Anterior cingulate cortex (tissue), 58 donors: ENCODE data around the gene TMEM131L.
"Not testable (repeated sequence)": the region's sequence is repeated elsewhere in the genome, so short reads cannot be mapped to it uniquely, and the experiment has no call there.

ENCODE experiments used
- DNase-seq, 58 donors: peaks; one replicate each; lab custom pipeline; 2025; lab: John Stamatoyannopoulos, UW

Gene TMEM131L

DNA sequence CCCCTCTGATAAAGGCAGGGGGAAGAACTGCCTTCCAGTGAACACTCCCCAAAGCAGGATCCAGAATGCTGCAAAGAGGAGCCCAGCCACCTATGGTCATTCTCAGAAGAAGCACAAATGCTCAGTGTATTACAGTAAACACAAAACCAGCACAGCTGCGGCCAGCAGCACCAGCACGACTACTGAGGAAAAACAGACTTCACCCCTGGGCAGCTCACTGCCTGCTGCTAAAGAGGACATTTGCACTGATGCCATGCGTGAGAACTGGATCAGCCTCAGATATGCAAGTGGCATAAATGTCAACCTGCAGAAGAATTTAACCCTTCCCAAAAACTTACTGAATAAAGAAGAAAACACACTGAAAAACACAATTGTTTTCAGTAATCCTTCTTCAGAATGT is 137.7 kb downstream of the TMEM131L start:
- DNase-seq: peak in 1 of 58 donors; percentile 6

DNA sequence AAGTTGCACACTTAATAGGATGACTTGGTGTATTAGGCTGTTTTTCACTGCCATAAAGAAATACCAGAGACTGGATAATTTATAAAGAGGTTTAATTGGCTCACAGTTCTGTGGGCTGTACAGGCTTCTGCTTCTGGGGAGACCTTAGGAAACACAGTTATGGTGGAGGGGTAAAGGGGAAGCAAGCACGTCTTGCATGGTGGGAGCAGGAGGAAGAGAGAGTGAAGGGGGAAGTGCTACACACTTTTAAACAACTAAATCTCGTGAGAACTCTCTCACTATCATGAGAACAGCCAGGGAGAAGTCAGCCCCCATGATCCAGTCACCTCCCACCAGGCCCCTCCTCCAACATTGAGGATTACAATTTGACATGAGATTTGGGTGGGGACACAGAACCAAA is 142.9 kb downstream of the TMEM131L start:
- not testable (repeated sequence) for DNase-seq

DNA sequence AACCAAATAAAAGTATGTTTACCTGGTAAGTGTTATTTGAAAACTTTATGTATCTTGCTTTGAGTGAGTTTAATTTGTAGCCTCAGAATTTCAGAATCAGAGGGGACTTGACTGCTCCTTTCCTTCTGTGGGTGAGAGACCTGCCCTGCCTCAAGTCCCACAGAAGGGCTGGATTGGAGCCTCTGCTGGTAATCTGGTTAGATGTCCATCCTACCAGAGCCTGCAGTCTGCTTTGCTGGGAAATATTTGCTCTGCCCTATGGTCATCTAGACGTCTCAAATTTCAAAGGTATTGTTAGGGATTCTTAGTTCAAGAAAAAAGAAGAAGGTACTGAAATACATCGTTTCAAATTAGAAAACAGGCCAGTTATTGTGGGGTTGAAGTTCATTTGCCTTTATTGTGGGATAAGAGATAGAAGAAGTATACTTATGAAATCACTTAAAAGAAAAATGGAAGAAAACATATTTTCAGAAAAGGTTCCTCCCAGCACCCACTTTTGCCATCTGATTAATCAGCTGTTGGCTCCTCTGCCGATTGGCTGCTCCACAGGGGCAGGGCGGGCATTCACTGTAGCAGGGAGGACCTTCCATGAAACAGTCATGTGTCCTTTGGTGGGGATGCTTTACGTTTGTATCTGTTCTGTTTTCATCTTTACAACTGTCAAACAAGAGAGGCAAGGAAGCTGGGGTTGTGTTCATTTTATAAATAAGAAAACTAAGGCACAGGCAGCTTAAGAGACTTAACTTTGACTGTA is 144.6 kb downstream of the TMEM131L start:
- DNase-seq: no peak

DNA sequence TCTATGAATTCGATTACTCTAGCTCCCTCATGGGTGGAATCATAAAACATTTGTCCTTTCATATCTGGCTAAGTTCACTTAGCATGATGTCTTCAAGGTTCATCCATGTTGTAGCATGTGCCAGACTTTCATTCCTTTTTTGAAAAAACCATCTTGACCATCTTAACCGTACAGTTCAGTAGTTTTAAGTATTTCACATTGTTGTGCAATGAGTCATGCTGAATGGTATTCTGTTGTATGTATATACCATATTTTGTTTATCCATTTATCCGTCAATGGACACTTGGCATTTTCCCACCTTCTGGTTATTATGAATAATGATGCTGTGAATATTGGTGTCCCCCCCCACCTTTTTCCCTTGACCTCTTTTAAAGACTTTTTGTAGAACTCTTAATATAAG is 145.5 kb downstream of the TMEM131L start:
- no peak for DNase-seq

GRCh38 chr4:153612878-153613277 is 146.7 kb downstream of the TMEM131L start:
- DNase-seq: no peak

DNA sequence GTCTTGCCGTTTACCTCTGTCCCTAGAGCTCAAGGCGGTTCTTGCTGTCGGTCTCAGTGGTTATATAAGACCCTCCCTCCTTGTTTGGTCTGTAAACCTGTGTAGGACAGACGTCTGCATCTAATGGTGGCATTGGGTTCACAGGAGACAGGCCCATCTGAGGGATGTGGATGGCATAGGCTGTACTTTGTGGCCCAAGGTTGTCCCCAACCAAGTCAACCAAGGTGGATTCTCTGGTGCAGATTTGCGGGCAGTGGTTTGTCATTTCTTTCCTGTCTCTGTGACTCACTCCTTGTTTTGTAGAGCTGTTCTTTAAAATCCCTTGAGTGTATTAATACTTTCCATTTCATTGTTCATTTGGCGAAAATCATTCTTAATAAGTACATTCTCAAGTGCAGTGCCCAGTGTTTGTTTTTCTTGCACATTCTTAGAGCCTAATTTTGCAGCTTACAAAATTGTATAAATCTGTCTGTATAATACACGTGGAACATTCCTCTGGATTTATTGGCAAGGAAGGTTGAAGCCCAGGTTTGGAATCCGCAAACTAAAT is 149.9 kb downstream of the TMEM131L start:
- no peak for DNase-seq

- no peak for DNase-seq
Measured at GRCh38 chr4:153618833-153619232, 152.7 kb downstream of the TMEM131L start.

- DNase-seq: no peak
Measured at GRCh38 chr4:153619811-153620210, 153.7 kb downstream of the TMEM131L start.

GRCh38 chr4:153620352-153620751 is 154.2 kb downstream of the TMEM131L start:
- DNase-seq: no peak

DNA sequence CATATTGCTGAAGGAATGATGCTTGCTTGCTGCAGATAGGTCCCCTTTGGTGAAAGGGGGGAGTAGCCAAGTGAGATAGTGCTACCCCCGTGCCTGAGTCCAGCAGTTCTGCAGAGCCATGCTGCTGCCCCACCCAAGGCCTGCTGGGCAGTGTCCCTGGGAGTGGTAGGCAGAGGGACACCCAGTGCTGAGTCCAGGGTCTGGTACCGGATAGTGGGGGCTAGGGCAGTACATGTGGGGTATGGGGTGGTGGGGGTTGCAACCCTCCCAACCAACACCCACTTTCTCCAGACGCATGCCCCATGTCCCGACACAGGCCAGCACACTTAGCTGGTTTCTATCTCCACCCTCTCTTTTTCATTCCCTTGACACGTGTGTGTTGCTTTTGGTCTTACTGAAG is 155.9 kb downstream of the TMEM131L start:
- DNase-seq: no peak

DNA sequence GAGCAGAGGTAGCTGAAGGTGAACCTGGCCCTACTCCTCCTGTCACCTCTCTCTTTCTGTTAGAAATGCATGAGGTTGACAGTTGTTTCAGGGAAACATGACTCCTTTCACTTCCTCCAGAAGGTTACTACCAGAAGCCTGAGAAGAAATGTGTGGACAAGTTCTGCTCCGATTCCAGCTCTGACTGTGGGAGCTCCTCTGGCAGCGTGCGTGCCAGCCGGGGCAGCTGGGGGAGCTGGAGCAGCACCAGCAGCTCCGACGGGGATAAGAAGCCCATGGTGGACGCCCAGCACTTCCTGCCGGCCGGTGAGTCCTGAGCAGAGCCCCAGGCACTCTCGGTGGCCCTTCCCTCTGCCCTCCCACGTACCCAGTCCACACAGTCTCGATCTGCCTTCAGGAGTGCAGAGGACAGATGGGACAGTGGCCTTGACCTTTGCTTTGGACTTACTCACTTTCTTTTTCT is 156.6 kb downstream of the TMEM131L start:
- no peak for DNase-seq

DNA sequence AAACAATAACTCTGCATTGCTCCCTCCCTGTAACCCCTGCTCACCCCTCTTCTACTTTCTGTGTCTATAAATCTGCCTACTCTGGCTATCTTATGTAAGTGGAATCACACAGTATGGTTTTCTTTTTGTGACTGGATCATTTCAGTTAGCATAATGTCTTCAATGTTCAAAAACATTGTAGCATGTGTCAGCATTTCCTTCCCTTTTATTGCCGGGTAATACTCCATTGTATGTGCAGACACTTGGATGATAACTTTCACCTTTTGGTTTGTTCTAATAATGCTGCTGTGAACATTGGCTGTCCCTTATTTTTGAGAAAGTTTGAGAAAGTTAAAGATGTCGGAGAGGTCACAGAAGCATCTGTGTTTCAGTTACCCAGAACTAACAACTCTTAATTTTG is 157.3 kb downstream of the TMEM131L start:
- no peak for DNase-seq

DNA sequence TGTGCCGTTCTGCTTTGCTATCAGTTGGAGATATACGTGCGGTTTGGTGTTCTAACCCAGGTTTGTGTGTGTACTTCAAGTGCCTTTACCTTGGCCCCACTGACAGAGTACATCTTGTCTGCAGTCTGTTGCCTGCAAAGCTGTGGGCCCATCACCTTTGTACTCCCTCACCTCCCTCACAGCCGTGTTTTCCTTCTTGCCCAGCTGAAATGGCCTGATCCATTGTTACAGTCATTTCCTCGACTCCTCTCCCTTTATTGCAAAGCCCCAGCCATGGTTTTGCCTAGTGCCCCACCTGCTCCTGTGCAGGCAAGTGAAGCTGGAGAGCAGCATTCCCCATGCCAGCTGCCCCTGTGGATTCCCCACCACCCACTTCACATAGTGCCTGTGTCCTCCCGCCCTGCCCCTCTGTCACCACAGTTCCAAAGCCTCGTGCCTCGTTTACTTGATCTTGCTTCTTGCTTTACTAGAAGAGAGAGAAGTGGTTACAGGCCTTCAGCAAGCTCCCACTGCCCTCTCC is 162.7 kb downstream of the TMEM131L start:
- DNase-seq: no peak

GRCh38 chr4:153629776-153630175 is 163.6 kb downstream of the TMEM131L start:
- no peak for DNase-seq

GRCh38 chr4:153634738-153635353 is 168.7 kb downstream of the TMEM131L start:
- no peak for DNase-seq

- DNase-seq: no peak
Measured at GRCh38 chr4:153635846-153636245, 169.7 kb downstream of the TMEM131L start.

DNA sequence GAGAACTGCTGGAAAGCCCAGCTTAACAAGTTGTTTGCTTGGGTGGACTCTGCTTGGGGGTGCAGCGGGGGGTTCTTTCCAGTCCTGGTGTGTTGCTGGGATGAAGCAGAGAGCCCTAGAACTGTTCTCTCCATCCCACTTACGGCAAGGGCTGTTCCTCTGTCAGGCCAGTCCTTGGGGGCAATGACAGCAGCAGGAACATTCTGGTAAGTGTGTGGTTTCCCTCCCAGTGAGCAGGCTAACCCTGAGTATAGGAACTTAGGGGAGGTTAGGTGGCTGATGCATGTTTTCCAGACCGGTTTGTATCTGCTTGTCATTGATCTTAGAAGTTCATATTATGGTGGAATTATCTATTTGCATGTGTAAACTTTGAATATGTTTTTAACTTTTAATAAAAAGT is 171.0 kb downstream of the TMEM131L start:
- DNase-seq: no peak

DNA sequence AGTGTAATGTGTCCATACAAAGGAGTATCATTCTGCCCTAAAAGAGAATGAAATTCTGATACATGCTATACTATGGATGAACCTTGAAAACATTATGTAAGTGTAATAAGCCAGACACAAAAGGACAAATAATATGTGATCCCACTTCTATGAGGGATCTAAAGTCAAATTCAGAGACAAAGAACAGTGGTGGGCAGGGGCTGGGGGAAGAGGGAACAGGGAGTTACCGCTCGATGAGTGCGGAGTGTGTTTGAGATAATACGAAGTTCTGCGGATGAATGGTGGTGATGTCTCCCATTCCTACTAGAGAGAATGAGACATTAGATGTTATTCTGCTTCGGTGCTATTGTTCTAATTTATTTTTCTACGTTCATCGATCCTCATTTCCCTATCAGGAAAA is 171.9 kb downstream of the TMEM131L start:
- DNase-seq: no peak

DNA sequence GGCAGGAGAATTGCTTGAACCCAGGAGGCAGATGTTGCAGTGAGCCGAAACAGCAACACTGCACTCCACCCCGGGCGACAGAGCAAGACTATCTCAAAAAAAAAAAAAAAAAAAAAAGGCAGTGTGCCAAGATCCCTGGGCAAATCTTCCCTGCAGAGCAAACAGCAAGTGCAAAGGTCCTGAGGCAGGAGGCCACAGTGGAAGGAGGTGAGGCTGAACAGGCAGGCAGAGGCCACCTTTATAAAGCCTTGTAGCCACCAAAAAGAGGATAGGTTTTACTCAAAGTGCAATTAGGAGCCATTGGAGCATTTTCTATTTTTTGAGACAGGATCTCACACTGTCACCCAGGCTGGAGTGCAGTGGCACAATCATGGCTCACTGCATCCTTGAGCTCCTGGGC is 172.8 kb downstream of the TMEM131L start:
- no peak for DNase-seq

GRCh38 chr4:153639833-153640802 is 174.0 kb downstream of the TMEM131L start:
- DNase-seq: no peak
